Measurements from ENCODE around the gene SNX18.

DNA sequence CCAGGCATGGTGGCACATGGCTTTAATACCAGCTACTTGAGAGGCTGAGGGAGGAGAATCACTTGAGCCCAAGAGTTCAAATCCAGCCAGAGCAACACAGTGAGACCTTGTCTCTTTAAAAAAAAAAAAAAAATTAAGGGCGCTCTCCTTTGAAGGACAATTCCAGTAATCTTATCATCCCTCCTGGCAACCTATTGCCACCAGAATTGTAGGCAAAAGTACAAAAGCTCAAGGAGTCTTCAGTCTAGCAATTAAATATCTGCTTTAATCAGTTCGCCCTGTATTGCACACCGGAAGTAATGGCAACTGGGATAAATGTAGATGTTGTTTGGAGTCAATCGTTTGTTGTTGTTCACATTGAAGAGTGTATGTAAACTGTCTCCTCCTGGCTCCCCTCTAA is 7.7 kb downstream of the SNX18 start:
- TF ChIP-seq, protein P1, sequence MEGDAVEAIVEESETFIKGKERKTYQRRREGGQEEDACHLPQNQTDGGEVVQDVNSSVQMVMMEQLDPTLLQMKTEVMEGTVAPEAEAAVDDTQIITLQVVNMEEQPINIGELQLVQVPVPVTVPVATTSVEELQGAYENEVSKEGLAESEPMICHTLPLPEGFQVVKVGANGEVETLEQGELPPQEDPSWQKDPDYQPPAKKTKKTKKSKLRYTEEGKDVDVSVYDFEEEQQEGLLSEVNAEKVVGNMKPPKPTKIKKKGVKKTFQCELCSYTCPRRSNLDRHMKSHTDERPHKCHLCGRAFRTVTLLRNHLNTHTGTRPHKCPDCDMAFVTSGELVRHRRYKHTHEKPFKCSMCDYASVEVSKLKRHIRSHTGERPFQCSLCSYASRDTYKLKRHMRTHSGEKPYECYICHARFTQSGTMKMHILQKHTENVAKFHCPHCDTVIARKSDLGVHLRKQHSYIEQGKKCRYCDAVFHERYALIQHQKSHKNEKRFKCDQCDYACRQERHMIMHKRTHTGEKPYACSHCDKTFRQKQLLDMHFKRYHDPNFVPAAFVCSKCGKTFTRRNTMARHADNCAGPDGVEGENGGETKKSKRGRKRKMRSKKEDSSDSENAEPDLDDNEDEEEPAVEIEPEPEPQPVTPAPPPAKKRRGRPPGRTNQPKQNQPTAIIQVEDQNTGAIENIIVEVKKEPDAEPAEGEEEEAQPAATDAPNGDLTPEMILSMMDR (IDR thresholded peaks at IDR 0.05): no peak
- TF ChIP-seq POLR2A (IDR thresholded peaks at IDR 0.05): no peak

Data from thyroid gland (tissue), 4 donors.